HG02943 (cell line): Measurements from ENCODE around the gene RIPOR1.

Experiments used
- ATAC-seq: cut with Tn5 transposase; IDR thresholded peaks from one replicate; pipeline ENCODE4 v1.9.1; 2021; ENCODE audit warnings: mild to moderate bottlenecking, low read depth, moderate library complexity; ENCODE audit not compliant: unreplicated experiment

RIPOR1 gene

GRCh38 chr16:67537636-67538591 lies 9.3 kb downstream of the RIPOR1 start:
- ATAC-seq: no peak

- no peak for ATAC-seq
Measured at GRCh38 chr16:67538666-67539101, 10.1 kb downstream of the RIPOR1 start.

- no peak for ATAC-seq
Measured at GRCh38 chr16:67539271-67539670, 10.6 kb downstream of the RIPOR1 start.

GRCh38 chr16:67539691-67540635 lies 11.3 kb downstream of the RIPOR1 start:
- ATAC-seq: no peak

GRCh38 chr16:67540756-67541155 lies 12.1 kb downstream of the RIPOR1 start:
- no peak for ATAC-seq

- no peak for ATAC-seq
Measured at GRCh38 chr16:67541391-67542263, 13.0 kb downstream of the RIPOR1 start.

GRCh38 chr16:67542464-67542863 lies 13.8 kb downstream of the RIPOR1 start:
- ATAC-seq: no peak

GRCh38 chr16:67543036-67543435 lies 14.4 kb downstream of the RIPOR1 start:
- ATAC-seq: no peak

- ATAC-seq: no peak
Measured at GRCh38 chr16:67543582-67543981, 15.0 kb downstream of the RIPOR1 start.

- no peak for ATAC-seq
Measured at GRCh38 chr16:67544329-67544841, 15.8 kb downstream of the RIPOR1 start.

- ATAC-seq: no peak
Measured at GRCh38 chr16:67544844-67545664, 16.4 kb downstream of the RIPOR1 start.

GRCh38 chr16:67545665-67546024 lies 17.0 kb downstream of the RIPOR1 start:
- ATAC-seq: no peak

GRCh38 chr16:67546091-67546501 lies 17.5 kb downstream of the RIPOR1 start:
- ATAC-seq: no peak

- ATAC-seq: no peak
Measured at GRCh38 chr16:67546761-67547422, 18.3 kb downstream of the RIPOR1 start.

- no peak for ATAC-seq
Measured at GRCh38 chr16:67547423-67548264, 19.0 kb downstream of the RIPOR1 start.

- ATAC-seq: no peak
Measured at GRCh38 chr16:67548265-67549126, 19.9 kb downstream of the RIPOR1 start.

GRCh38 chr16:67549240-67549639 lies 20.6 kb downstream of the RIPOR1 start:
- no peak for ATAC-seq
